Effector CD8-positive, alpha-beta T cell (primary cell): ENCODE results near the gene NHLRC4.

Source experiments
- DNase-seq: peaks from one replicate; lab custom pipeline; 2025; lab: John Stamatoyannopoulos, UW

NHLRC4 gene

DNA sequence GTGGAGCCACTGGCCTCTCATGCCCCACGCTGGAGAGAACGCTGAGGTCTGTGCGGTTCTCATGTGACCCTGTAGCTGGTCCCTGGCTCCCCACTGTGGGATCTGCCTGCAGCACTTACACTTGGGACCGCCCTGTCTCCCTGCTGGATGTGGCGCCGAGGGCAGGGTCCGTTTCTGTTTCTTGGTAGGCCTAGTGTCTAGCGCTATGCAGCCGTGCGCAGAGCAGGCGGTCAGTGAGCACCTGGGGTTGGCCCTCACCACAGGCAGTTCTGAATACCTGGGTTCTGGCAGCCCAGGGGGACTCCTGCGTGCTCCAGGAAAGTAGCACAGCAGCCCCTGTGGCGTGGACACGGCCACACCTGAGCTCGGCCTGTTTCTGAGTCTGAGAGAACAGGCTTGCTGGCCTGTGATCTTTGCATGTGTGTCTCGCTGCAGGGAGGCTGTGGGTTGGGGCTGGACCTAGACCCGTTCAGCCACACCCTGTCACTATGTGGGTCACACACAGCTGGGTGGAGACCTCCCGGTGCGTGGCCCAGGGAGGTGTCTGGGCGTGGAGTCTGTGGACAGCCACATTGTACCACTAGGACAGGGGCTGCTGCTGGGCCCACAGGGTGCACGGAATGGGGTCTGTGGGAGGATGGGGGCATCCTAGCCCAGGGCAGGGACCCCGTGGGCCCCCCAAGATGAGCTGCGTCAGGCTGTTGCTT lies 36.5 kb upstream of the NHLRC4 start:
- no peak for DNase-seq

DNA sequence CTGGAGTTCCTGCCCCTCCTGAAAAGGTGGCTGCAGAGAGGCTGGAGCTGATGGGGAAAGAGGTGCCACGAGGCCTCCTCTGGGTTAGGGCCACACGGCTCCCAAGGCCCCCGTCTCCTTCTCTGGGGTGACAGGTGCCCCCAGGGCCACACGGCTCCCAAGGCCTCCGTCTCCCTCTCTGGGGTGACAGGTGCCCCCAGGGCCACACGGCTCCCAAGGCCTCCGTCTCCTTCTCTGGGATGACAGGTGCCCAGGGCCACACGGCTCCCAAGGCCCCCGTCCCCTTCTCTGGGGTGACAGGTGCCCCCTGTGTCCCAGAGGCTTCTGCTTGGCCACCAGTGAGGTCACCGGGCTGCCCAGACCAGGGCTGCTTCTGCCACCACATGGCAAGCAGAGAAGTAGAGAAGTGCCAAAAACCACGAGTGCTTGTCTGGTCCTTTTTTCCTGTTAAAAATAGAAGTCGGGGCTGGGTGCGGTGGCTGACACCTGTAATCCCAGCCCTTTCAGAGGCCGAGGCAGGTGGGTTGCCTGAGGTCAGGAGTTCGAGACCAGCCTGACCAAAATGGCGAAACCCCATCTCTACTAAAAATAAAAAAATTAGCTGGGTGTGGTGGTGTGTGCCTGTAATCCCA lies 35.2 kb upstream of the NHLRC4 start:
- no peak for DNase-seq

DNA sequence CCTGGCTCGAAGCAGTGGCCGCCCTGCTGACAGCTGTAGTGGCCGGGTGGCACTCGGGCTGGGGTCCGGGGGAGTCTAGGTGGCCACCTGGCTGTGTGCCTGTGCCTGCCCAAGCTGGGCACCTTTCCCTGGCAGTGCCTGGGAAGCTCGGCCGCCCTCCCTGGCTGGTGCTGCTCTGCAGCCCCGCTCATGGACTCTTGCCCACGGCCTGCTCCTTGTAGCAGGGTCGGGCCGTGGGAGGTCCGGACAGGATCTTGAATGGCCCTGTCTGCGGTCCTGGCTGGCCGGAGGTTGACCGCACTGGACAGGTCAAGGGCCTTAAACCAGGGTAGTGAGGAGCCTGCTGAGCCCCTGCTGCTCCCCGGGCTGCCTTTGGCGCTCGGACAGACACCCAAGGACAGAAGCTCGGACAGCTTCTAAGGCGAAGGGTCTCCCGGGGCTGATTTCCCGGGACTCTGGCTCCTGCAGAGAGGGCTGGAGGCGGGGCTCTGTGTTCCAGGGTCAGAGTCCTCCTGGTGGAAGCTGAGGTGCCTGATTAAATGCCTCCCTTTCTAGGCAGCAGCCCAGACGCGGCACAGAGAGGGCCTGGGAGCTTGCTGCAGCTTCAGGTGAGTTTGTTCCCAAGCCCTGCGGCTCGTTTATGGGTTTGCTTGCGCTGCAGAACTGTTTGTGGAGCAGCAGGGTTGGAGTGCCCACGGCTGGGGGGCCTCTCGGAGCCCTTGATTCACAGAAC lies 33.2 kb upstream of the NHLRC4 start:
- no peak for DNase-seq

DNA sequence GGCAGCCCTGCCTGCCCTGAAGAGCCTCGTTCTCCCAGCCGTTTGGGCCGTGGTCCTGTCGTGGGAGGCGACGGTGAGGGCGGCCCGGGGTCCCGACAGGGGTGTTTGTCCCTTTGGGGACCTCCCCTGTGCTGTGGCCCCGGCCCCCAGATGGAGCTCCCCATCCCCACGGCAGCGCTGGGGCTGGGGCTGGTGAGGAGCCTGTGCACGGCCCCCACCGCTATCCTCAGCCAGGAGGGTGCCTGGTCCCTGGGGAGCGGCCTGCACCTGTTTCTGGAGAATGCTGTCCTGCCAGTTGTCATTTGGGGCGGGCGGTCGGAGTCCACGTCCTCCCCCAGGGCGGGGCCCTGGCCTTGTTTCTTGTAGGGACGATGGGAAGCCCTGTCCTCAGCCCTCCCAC lies 32.7 kb upstream of the NHLRC4 start:
- no peak for DNase-seq

DNA sequence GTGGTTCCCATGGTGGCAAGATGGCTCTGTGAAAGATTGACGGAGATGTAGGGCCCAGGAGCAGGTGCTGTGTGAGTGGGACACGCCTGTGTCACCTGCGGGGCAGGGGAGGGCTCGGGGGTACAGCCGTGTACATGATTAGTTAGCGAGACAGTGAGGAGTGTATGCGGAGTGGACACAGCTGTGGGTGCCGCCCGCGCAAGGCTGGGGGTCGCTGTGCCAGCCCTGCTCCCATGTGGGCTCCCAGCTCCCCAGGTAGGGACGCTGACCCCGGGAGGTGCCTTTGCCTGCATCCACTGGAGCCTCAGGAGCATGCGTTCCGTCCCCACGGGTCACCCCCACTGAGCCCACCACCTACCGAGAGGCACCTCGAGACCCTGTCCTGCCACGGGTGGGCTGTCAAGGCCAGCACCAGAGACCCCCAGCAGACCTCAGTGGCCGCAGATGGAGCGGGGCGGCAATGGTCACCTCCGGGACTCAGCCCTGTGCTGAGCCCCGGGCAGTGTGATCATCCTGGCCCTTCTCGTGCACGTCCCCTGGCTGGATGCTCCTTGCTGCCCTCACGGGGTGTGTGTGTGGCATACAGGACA lies 31.9 kb upstream of the NHLRC4 start:
- DNase-seq: no peak

DNA sequence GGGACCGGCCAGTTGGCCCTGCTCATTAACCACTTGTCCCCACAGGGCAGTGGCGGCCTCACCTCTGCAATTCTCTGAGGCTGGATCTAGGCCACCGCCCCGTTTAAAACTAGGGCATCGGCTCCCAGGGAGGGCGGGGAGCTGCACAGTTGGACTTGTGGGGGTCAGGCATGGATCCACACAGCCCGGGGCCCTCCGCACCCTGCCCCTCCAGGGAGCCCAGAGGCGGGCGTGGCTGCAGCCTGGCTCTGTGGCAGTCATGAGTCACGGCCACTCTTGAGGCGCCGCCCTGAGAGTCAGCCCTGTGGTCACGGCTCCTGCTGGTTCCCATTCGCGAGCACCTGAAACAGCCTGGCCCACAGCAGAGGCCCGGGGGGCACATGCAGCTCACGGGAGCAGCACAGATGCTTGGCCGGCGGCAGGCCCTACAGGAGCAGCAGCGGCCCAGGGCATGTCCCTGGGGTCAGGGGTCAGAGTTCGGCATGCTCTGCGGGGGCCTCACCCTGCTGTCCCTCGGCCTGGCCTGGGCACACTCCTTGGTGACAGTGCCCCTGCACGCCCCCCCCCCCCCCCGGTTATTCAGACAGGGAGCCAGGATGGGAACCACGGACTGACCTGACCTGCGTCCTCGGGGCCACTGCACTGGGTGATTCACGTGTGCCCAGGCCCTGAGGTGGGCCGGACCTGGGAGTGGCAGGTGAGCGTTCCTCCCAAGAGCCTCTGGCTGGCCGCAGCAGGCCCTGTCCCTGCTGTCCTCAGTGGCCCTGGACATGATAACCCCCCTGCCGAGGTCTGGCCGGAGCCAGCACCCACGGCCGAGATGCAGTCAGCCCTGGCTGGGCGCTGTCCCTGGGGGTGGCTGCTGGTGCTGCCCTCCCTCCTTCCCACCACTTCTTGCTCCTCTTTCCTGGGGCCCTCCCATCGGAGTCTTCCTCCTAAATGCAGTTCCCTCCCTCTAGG lies 31.1 kb upstream of the NHLRC4 start:
- DNase-seq: no peak

DNA sequence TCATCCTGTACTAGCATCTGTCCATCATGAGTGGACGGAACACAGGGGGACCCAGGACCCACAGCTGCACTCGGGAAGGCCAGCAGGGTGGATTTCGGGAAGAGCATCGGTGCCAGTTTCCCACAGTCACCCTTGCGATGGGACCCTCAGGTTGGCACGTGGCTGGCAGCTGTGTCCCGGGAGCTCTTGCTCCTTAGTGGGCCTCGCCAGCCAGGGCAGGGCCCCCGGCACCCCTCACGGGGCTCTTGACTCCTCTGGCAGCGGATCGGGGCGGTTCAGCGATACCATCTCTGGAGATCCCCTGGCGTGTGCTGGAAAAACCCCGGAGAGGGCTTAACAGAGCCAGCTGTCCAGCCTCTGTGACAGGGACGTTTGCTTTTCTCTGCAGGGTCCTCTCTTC lies 30.1 kb upstream of the NHLRC4 start:
- no peak for DNase-seq

DNA sequence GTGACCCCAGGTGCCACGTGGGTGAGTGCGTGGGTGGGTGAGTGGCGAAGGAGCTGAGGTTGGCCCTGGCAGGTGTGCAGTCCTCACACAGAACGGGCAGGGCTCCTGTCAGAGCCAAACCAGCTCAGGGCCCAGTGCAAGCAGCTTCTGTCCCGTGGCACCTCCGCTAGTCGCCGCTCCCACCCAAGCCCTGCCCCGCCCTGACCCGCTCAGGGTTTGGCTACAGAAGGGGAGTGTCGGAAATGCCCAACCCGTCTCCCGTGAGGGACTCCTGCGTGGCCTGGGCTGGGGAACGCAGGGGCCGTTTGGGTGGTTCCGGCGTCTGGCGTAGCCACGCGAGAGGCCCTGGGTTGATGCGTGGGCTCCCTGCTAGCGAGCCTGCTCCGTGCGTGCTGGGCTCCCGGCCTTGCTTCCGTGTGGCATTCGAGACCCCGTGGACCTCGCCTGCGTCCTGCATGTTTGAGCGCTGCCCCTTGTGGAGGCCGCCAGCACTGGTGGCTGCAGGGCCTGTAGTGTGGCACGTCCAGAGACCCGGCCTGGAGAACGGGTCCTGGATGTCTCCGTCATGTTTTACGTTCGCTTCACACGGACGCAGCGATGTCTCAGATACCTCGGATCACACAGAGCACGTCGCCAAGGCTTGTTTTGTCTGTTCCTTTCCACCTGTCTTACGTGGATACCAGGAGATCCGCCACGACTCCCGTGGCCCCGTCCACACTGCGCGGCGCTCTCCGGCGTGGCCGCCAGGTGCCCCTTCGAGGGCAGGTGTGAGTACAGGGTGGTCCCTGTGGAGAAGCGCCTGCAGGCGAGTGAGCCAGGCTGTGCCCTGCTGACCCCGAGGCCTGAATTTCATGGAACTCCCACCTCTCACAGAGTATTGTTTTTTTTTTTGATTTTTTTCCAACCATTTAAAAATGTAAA lies 29.1 kb upstream of the NHLRC4 start:
- DNase-seq: no peak

DNA sequence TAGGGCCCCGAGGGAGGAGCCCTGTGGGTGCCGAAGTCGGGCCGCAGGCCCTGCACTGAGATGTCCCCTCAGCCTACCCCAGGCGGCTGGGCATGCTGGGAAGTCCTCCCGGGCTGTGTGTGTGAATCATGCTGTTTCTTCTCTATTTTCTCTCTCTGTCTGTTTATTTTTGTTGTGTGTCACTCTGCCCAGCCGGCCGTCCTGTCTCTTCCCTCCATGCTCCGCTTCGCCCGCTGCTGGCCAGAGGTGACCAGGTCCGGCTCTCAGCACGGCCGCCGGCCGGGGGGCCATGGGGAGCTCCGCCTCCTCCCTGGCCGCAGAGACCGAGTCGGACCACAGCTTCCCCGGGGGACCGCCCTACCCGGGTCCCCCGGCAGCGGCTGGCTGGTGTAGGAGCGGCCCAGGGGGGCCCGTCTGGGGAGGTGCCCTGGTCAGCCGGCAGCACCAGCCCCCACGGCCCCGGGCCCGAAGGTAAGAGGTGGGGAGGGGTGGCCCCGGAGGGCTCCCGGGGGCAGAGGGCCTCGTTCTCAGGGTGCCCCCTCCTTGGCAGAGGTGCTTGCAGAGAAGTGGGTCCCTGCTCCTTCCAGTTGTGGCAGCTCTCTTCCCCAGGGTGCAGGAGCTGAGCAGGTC lies 26.8 kb upstream of the NHLRC4 start:
- no peak for DNase-seq

DNA sequence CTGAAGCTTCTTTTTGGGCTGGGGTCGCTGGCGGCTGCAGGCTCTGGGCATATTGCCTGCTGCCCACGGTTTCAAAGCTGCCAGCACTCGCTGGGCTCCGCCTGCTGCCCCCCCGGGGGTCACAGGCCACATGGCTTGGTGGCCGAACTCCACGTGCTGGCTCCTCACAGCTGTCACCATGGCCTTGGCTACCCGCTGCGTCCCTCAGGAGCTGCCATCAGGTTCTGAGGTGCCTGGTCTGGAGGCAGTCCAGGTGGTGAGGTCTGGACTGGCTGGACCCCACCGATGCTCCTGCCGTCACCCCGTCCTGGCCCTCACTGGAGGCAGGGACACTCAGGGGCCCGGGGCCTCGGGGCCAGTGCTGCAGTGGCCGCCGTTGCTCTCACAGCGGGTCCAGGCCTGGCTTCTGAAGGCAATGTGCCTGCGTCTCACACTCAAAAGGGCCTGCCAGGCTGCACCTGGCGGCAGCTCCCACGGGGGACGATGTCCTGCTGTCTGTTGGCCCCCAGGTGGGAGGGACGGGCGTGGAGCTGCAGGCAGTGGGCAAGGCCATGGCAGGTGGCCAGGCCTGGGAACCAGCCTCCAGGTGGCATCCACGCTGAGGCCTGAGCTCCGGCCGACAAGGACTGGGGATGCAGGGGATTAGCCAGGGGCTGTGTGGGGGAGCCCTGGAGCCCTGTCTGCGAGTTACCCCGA lies 26.0 kb upstream of the NHLRC4 start:
- no peak for DNase-seq

DNA sequence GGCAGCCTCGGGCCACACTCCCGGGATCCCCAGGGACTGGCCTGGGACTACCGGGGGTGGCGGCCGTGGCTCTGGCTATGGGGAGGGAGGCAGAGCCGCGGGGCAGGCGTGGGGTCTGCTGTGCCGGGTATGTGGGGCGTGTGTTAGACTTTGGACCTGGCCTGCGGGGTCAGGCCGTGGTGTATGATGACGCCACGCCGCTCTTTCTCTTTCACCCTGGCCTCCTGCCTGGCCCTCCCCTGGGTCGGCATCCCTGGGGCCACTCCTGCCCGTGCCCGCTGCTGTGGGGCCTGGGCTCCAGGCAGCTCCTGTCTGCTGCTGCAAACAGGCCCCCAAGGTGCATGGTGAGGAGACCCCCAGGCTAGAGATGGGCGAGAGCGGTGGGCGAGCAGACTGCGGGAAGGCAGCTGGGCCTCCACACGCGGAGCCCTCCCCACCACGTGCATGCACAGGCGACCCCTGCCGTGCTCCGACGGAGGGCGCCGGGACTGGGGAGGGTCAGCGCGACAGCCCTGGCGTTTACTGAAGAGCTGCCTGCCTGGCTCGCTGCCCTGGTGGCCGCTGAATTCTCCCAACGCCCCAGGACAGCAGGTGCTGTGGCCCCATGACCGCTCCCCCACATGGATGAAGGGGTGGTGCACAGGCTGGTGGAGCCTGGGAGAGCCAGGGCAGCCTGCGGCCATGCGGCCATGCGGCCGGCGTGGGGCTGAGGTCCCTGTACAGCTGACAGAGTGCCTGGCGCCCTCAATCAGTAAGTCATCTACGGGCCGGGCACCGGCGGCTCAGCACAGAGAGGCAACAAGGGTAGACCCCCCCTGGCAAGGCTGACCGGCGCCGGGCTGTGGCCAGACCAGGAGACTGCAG lies 23.3 kb upstream of the NHLRC4 start:
- DNase-seq: no peak

DNA sequence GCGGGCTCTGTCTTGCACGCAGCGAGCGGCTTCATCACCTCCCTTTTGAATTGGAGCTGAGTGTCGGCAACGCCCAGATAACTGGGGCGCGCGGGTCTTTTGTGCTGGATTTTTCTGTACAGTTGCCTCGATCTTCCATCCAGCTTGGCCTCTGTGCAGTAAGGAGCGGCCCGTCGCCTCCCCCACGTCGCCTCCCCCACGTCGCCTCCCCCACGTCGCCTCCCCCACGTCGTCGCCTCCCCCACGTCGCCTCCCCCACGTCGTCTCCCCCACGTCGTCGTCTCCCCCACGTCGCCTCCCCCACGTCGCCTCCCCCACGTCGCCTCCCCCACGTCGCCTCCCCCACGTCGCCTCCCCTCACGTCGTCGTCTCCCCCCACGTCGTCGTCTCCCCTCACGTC lies 22.3 kb upstream of the NHLRC4 start:
- DNase-seq: no peak

DNA sequence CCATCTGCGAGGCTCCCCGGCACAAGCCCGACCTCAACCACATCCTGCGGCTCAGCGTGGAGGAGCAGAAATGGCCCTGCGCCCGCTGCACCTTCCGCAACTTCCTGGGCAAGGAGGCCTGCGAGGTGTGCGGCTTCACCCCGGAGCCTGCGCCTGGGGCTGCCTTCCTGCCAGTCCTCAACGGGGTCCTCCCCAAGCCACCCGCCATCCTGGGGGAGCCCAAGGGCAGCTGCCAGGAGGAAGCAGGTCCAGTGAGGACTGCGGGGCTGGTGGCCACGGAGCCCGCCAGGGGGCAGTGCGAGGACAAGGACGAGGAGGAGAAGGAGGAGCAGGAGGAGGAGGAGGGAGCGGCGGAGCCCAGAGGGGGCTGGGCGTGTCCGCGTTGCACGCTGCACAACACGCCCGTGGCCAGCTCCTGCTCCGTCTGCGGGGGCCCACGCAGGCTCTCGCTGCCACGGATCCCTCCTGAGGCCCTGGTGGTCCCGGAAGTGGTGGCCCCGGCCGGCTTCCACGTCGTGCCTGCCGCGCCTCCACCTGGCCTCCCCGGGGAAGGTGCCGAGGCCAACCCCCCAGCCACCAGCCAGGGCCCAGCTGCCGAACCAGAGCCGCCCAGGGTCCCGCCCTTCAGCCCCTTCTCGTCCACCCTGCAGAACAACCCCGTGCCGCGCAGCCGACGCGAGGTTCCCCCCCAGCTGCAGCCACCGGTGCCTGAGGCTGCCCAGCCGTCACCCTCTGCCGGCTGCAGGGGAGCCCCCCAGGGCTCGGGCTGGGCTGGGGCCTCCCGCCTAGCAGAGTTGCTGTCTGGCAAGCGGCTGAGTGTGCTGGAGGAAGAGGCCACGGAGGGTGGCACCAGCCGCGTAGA lies 19.7 kb upstream of the NHLRC4 start:
- peak; percentile 43 for DNase-seq

DNA sequence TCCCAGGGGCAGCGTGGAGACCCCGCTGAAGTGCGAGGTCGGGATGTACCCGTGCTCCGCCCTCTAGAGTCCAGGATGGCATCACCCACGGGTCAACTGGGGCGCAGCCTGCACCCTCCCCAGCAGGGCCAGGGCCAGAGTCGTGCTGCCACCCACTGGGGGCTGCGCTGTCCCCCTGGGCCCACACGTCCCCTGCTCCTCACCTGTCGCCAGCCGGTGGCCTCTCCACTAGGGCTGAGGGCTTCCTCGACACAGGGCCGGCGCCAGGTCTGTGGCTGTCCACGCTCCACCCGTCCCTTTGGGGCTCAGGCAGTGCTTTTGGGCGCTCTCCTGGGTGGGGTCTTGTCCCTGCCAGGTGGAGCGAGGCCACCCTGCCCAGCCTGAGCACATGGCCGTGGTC lies 18.2 kb upstream of the NHLRC4 start:
- no peak for DNase-seq

DNA sequence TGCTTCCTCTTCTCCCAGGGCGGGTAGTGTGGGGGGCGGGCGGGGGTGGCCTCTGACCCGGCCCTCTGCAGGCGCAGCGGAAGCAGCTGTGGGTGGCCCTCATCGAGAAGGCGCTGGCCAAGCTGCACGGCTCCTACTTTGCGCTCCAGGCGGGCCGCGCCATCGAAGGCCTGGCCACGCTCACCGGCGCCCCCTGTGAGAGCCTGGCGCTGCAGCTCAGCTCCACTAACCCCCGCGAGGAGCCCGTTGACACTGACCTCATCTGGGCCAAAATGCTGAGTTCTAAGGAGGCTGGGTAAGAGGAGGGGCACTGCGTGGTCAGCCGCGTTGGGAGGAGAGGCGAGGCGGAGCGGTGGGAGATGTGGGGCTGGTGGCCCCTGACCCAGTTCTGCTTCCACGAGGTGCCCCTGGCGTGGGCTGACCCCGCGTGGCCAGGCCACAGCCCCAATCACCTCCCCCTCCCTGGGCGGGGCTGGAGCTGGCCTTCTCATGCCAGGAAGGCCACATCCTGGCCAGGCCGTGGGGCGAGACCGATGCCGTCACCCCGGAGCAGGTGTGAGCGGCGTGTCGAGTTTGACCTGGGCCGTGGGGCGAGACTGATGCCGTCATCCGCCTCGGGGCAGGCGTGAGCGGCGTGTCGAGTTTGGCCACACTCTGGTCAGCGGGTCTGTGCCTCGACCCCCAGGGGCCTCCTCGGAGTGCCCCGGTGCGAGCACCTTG lies 17.1 kb upstream of the NHLRC4 start:
- DNase-seq: no peak

DNA sequence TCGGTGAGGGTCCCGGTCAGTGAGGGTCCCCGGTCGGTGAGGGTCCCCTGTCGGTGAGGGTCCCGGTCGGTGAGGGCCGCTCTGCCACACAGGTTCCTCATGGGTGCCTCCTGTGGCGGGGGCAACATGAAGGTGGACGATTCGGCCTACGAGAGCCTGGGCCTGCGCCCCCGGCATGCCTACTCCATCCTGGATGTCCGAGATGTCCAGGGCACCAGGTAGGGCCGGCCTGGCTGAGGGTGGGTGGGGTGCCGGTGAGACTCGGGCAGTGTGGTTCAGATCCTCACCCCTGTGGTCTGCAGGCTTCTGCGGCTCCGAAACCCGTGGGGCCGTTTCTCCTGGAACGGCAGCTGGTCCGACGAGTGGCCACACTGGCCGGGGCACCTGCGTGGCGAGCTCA lies 15.6 kb upstream of the NHLRC4 start:
- no peak for DNase-seq

DNA sequence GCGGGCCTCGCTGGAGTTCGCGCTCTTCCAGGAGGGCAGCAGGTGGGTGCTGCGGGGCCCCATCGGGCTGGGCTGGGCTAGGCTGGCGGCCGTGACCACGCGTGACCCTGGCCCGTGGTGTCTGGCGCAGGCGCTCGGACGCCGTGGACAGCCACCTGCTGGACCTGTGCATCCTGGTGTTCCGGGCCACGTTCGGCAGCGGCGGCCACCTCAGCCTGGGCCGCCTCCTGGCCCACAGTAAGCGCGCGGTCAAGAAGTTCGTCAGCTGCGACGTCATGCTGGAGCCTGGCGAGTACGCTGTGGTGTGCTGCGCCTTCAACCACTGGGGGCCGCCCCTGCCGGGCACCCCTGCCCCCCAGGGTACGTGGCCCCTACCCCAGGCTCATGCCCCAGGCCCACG lies 14.6 kb upstream of the NHLRC4 start:
- DNase-seq: no peak
